Fibroblast of lung (primary cell): Measurements from ENCODE around the gene ALPG. TPM values are rescaled to one million over a fixed set of nuclear protein-coding genes. Genes with fewer than 3 reads are reported as not detected.
"Not testable (repeated sequence)": the region's sequence is repeated elsewhere in the genome, so short reads cannot be mapped to it uniquely, and the experiment has no call there.

ENCODE experiments used
- DNase-seq, 2 donors: peaks; one replicate each; pipeline versions ENCODE4 v3.0.0 to v3.0.0-alpha.2; 2010; ENCODE audit warnings: low read depth in 2 of 2
- H2AFZ ChIP-seq: 2 replicates; pipeline ENCODE4 v1.5.1; 2012; ENCODE audit warnings: low read length, control low read depth, inconsistent platforms
- H3K27ac ChIP-seq: 2 replicates; pipeline ENCODE4 v1.5.1; 2011; ENCODE audit warnings: low read length, control low read depth; ENCODE audit not compliant: insufficient read depth
- H3K27me3 ChIP-seq: 2 replicates; pipeline ENCODE4 v1.5.1; 2011; ENCODE audit warnings: mild to moderate bottlenecking, low read length; ENCODE audit not compliant: control insufficient read depth, insufficient read depth
- H3K36me3 ChIP-seq: 2 replicates; pipeline ENCODE4 v1.5.1; 2011; ENCODE audit warnings: low read length; ENCODE audit not compliant: control insufficient read depth, insufficient read depth
- H3K4me1 ChIP-seq: 2 replicates; pipeline ENCODE4 v1.5.1; 2011; ENCODE audit warnings: low read length; ENCODE audit not compliant: control insufficient read depth, insufficient read depth; ENCODE audit errors: extremely low read depth
- H3K4me2 ChIP-seq: 2 replicates; pipeline ENCODE4 v1.5.1; 2011; ENCODE audit warnings: low read length, control low read depth; ENCODE audit not compliant: insufficient read depth; ENCODE audit errors: extremely low read depth
- H3K4me3 ChIP-seq, 4 experiments: fragments of 200-600 bp in 1 of 4; sonication (generic) in 1 of 4; replicated peaks in 1 of 4; 2 replicates each; pipeline ENCODE4 v1.5.1; 2011 to 2016; ENCODE audit warnings: low read length in 4 of 4, low read depth in 3 of 4, mild to moderate bottlenecking in 3 of 4, control low read depth in 2 of 4, inconsistent platforms in 1 of 4, mixed read lengths in 1 of 4; ENCODE audit not compliant: insufficient read depth in 1 of 4; ENCODE audit errors: control extremely low read depth in 1 of 4
- H3K79me2 ChIP-seq: 2 replicates; pipeline ENCODE4 v1.5.1; 2012; ENCODE audit warnings: mild to moderate bottlenecking, low read length, inconsistent platforms; ENCODE audit not compliant: control insufficient read depth, insufficient read depth
- H3K9ac ChIP-seq: 2 replicates; pipeline ENCODE4 v1.5.1; 2011; ENCODE audit warnings: mild to moderate bottlenecking, low read length, control low read depth; ENCODE audit not compliant: insufficient read depth
- H3K9me3 ChIP-seq: 2 replicates; pipeline ENCODE4 v1.5.1; 2012; ENCODE audit warnings: low read depth, low read length; ENCODE audit not compliant: control insufficient read depth, insufficient read depth
- H4K20me1 ChIP-seq: 2 replicates; pipeline ENCODE4 v1.5.1; 2011; ENCODE audit warnings: low read length; ENCODE audit not compliant: control insufficient read depth, insufficient read depth; ENCODE audit errors: extremely low read depth
- EZH2 ChIP-seq: IDR thresholded peaks from 2 replicates; pipeline ENCODE4 v1.5.1; 2012; ENCODE audit warnings: low read length, control low read depth, mild to moderate bottlenecking; ENCODE audit errors: missing control alignments
- polyA plus RNA-seq, 2 donors: library from polyadenylated mRNA; depleted of rRNA in 1 of 2; stranded (reverse) in 1 of 2; unstranded in 1 of 2; fragments of >200 nt; gene quantifications; 2 replicates each; pipeline ENCODE4 v1.2.1, GENCODE V29; 2011 to 2012; ENCODE audit warnings: missing spikeins in 1 of 2
- total RNA-seq: library from RNA; depleted of rRNA; stranded (reverse); fragments of >200 nt; gene quantifications from 2 replicates; pipeline ENCODE4 v1.2.1, GENCODE V29; 2014
- TF ChIP-seq, protein P1 (sequence below), 2 donors: IDR thresholded peaks in 1 of 2; conservative IDR thresholded peaks in 1 of 2; 1 replicate in 1 of 2; 2 replicates in 1 of 2; pipeline ENCODE4 v1.5.1; 2011 to 2012; ENCODE audit warnings: low read length in 2 of 2, control low read depth in 1 of 2, inconsistent platforms in 1 of 2, low read depth in 1 of 2, mild to moderate bottlenecking in 1 of 2

The ALPG gene
- total and polyA plus RNA-seq, 2 donors (not counting 1 experiment from before 2014, with no cell fraction given), result not detected

DNA sequence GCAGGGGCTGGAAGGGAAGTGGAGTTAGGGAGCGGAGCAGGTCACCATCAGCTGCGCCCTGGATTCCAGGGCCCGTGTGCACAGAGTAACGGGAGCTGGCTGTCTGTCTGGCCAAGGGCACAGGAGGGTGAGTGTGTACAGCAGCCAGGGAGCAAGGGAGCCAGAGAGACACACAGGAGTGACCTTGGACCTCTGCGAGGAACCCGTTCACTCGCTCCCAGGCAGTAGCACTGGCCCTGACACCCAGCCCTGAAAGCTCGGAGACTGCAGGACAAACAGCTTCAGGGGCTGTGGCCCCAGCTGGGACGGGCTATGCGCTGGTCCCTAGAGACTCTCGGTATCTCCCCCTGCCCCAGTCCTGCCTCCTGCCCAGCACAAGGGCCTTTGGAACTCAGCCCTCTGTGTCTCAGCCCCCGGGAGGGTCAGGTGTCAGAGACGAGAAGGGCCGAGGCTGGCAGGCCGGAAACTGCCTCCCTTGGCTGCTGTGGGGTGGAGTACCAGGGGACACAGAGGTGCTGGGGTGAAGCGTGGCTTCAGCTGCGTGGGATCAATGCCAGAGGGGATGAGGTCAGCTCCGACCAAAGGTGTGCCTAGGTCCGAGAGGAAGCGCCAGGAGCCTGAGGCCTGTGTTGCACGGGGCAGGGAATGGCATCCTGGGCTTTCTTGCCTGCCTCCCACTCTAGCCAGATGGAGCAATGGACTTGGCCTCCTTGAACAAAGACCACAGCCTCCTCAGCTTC, 37.2 kb downstream of the ALPG start:
- not testable (repeated sequence) for H3K4me3 ChIP-seq, H2AFZ ChIP-seq, DNase-seq

DNA sequence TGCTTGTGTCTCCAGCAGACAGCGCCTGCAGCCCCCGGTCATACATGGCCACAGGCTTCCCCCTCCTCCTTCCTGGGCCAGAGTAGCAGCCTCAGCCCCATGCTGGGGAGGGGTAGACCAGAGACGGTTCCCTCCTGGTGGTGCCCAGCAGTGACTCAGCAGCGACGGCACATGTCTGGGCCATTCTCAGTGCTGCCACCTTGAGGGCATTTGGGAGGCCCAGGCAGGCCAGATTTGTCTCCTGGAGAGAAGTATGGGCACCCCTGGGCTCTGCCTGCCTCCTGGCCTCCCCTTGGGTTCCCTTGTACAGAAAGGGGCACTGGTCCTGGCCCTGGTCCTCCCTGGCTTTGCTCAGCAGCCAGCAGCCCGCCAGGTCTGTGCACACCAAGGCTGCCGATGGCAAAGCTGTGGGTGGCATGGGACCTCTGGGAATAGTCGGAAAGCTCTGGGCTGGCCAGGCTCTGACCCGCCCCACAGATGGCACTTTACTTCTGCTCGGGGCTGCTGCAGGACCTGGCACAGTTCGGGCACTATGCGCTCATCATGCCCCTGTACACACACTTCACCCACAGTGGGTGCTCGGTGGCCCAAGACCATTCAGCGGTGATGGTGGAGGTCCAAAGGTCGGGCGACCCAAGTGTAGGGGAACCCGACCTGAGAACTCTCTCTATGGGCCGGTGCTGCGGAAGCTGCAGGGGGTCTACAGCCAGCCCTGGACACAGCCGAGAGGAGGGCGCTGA, 37.9 kb downstream of the ALPG start:
- no peaks in the 10 kb centered on the region for H4K20me1 ChIP-seq
- H3K9me3 ChIP-seq, result no peaks in the 10 kb centered on the region
- H3K9ac ChIP-seq, result no peak overlapping the region
- no peak overlapping the region for H2AFZ ChIP-seq
- no peaks in the 10 kb centered on the region for H3K36me3 ChIP-seq
- H3K4me3 ChIP-seq, result no peak overlapping the region
- no peak overlapping the region for H3K4me2 ChIP-seq
- no peaks in the 10 kb centered on the region for H3K4me1 ChIP-seq
- no peaks in the 10 kb centered on the region for H3K27me3 ChIP-seq
- TF ChIP-seq EZH2, result no peak
- TF ChIP-seq, protein P1, sequence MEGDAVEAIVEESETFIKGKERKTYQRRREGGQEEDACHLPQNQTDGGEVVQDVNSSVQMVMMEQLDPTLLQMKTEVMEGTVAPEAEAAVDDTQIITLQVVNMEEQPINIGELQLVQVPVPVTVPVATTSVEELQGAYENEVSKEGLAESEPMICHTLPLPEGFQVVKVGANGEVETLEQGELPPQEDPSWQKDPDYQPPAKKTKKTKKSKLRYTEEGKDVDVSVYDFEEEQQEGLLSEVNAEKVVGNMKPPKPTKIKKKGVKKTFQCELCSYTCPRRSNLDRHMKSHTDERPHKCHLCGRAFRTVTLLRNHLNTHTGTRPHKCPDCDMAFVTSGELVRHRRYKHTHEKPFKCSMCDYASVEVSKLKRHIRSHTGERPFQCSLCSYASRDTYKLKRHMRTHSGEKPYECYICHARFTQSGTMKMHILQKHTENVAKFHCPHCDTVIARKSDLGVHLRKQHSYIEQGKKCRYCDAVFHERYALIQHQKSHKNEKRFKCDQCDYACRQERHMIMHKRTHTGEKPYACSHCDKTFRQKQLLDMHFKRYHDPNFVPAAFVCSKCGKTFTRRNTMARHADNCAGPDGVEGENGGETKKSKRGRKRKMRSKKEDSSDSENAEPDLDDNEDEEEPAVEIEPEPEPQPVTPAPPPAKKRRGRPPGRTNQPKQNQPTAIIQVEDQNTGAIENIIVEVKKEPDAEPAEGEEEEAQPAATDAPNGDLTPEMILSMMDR (conservative IDR thresholded peaks at IDR 0.05 in 1 of 2, IDR thresholded peaks at IDR 0.05 in 1 of 2; ENCODE audit: low read depth in 1 of 2, low read length in 2 of 2), result peak; percentile 42 to 64
- peak; percentile 42 to 45 for DNase-seq
- H3K79me2 ChIP-seq, result no peaks in the 10 kb centered on the region
- H3K27ac ChIP-seq, result no peak overlapping the region

More for the DNA sequence above, 37.2 kb downstream of the ALPG start:
- H3K79me2 ChIP-seq, H3K27ac ChIP-seq, H4K20me1 ChIP-seq, H3K27me3 ChIP-seq, H3K4me1 ChIP-seq, H3K36me3 ChIP-seq, H3K4me2 ChIP-seq, H3K9ac ChIP-seq, H3K9me3 ChIP-seq: not testable (repeated sequence)

GRCh38 chr2:232445149-232445885, 38.7 kb downstream of the ALPG start:
- H3K9me3 ChIP-seq, H3K27ac ChIP-seq, H3K4me2 ChIP-seq, H3K27me3 ChIP-seq, H3K4me3 ChIP-seq, H3K9ac ChIP-seq, H4K20me1 ChIP-seq, H2AFZ ChIP-seq, H3K79me2 ChIP-seq, DNase-seq, H3K4me1 ChIP-seq, H3K36me3 ChIP-seq: not testable (repeated sequence)
